Embryonic facial prominence (tissue), 1 donor: Measurements from ENCODE around the gene RIC8A.

Experiments
- DNase-seq: peaks from one replicate; pipeline ENCODE4 v3.0.0-alpha.2; 2016; ENCODE audit errors: extremely low spot score

RIC8A gene

GRCh38 chr11:244376-244775 lies 36.9 kb downstream of the RIC8A start:
- DNase-seq: no peak

GRCh38 chr11:249062-249461 lies 41.6 kb downstream of the RIC8A start:
- no peak for DNase-seq

GRCh38 chr11:250274-250673 lies 42.8 kb downstream of the RIC8A start:
- no peak for DNase-seq

- DNase-seq: no peak
These were observed 43.3 kb downstream of the RIC8A start for GRCh38 chr11:250740-251299.

- no peak for DNase-seq
These were observed 44.0 kb downstream of the RIC8A start for GRCh38 chr11:251550-251949.

GRCh38 chr11:252666-253065 lies 45.2 kb downstream of the RIC8A start:
- no peak for DNase-seq

- DNase-seq: no peak
These were observed 45.8 kb downstream of the RIC8A start for GRCh38 chr11:253160-253885.

- no peak for DNase-seq
These were observed 46.4 kb downstream of the RIC8A start for GRCh38 chr11:253886-254270.

- no peak for DNase-seq
These were observed 47.7 kb downstream of the RIC8A start for GRCh38 chr11:255176-255575.

- no peak for DNase-seq
These were observed 48.3 kb downstream of the RIC8A start for GRCh38 chr11:255816-256215.

GRCh38 chr11:256952-257737 lies 49.6 kb downstream of the RIC8A start:
- no peak for DNase-seq

GRCh38 chr11:257766-258493 lies 50.4 kb downstream of the RIC8A start:
- no peak for DNase-seq

- DNase-seq: no peak
These were observed 51.9 kb downstream of the RIC8A start for GRCh38 chr11:259413-259812.

GRCh38 chr11:261624-262023 lies 54.1 kb downstream of the RIC8A start:
- DNase-seq: no peak
